GM12801 (cell line): Measurements from ENCODE around the gene APBA3.

Experiments
- TF ChIP-seq, protein P1 (sequence below): IDR thresholded peaks from one replicate; pipeline ENCODE4 v1.5.1; 2011; ENCODE audit warnings: control low read depth; ENCODE audit not compliant: insufficient read length; ENCODE audit errors: extremely low read depth

APBA3 gene

GRCh38 chr19:3773814-3774515 is 12.5 kb upstream of the APBA3 start:
- TF ChIP-seq, protein P1, sequence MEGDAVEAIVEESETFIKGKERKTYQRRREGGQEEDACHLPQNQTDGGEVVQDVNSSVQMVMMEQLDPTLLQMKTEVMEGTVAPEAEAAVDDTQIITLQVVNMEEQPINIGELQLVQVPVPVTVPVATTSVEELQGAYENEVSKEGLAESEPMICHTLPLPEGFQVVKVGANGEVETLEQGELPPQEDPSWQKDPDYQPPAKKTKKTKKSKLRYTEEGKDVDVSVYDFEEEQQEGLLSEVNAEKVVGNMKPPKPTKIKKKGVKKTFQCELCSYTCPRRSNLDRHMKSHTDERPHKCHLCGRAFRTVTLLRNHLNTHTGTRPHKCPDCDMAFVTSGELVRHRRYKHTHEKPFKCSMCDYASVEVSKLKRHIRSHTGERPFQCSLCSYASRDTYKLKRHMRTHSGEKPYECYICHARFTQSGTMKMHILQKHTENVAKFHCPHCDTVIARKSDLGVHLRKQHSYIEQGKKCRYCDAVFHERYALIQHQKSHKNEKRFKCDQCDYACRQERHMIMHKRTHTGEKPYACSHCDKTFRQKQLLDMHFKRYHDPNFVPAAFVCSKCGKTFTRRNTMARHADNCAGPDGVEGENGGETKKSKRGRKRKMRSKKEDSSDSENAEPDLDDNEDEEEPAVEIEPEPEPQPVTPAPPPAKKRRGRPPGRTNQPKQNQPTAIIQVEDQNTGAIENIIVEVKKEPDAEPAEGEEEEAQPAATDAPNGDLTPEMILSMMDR, result no peak

DNA sequence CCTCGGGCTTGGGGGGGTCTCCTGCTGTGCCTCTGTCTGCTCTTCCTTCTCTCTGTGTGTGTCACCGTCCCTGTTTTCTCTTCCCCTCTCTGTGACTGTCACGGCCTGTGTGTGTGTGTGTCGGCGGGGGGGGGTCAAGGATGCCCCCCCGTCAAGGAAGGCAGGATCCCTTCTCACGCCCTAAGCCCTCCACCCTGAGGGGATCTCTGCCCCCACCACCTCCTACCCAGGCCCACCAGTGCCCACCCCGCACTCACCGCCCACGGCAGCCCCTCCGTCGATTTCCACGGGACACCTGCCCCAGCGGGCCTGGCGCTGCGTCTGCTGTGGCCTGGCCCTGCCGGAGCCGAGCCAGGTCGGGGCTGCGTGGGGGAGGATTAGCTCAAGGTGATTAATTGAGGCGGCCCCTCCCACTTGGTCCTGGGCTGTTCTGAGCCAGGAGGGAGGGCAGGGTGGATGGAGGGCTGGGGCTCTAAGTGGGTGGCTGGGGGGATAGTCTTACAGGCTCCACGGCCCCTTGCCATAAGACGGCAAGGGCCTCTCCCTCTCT is 10.5 kb upstream of the APBA3 start, which contains the start of gene RAX2:
RAX2 (minus strand) TSS at position 323 of the 550 bp plus-strand sequence. CDS start 486 bp downstream, outside the sequence.
- TF ChIP-seq, protein P1, result no peak

DNA sequence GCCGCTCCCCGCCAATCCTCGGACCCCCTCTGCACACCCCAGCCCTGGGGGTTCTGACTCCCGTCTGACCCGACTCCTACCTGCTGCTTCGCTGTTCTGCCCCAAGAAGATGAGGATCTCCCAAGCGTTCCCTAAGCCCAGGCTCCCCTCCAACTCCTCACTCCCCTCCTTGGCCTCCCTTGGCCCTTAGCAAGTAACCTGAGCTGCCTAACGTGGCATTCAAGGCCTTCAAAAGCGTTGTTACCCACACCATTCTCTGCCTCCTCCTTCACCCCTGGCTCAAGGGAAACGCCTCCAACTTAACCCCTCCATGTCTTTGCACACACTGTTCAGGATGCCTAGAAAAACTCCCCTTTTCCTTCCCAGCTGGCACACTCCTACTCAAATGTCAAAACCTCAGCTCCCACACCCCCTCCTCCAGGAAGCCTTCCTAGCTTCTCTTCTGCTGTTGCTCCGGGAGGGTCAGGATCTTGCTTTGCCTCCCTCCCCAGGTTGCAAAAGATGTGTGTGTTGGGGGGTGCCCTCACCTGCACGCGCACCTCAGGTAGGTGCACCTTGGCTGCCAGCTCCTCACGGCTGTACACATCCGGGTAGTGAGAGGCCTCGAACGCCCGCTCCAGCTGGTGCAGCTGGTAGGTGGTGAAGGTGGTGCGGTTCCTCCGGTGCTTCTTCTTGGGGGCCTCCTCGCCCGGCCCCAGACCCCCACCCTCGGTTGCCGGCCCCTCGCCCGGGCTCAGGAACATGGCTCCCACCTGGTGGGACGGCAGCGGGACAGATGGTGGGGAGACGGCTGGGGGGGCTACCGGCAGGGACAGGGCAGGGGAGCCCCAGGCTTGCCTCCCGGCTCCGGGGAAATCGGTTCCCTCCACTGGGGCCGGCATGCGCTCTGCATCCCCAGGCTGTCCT is 9.8 kb upstream of the APBA3 start:
- TF ChIP-seq, protein P1, result no peak

- TF ChIP-seq, protein P1, result no peak
These were observed 8.9 kb upstream of the APBA3 start for GRCh38 chr19:3770136-3770999.

DNA sequence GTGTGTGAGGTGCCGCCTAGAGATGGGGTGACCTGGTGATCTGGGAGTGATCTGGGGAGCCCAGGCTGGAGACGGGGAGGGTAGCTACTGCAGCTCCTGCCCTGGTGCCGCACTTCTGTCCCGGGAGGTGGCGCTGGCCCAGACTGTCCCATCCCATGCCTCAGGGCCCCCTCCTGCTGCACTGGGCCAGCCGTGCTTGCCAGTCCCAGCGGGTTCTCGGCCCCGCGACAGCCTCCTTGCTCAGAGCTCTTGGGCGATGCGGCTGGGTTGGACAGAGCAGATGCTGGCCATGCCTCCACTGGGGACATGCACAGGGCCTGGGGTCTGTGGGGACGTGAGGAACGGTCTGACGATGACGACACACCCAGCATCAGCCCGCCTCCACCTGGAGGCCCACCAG is 8.0 kb upstream of the APBA3 start:
- TF ChIP-seq, protein P1, result no peak

- TF ChIP-seq, protein P1, result no peak
These were observed 7.2 kb upstream of the APBA3 start for GRCh38 chr19:3768748-3769099.
